Uterus (tissue), 2 donors: Measurements from ENCODE around the gene BRMS1.

Source experiments
- CTCF ChIP-seq, 4 experiments: fragments of 200-600 bp in 2 of 4; fragments of 450-650 bp in 2 of 4; sonication (generic) in 2 of 4; IDR thresholded peaks; one replicate each; pipeline ENCODE4 v1.5.1; 2016 to 2019; ENCODE audit warnings: antibody characterized with exemption in 4 of 4, mild to moderate bottlenecking in 2 of 4, moderate library complexity in 1 of 4
- POLR2A ChIP-seq, 2 donors: fragments of 450-650 bp; IDR thresholded peaks; one replicate each; pipeline ENCODE4 v1.6.1; 2016; ENCODE audit warnings: antibody characterized with exemption in 2 of 2, mild to moderate bottlenecking in 1 of 2, moderate library complexity in 1 of 2

GRCh38 chr11:66366844-66367477 lies 22.1 kb upstream of the BRMS1 start:
- TF ChIP-seq CTCF (IDR thresholded peaks at IDR 0.05) (no peak), POLR2A (IDR thresholded peaks at IDR 0.05) (no peak)
